Stomach (tissue), 4 donors: ENCODE data around the gene CCDC74A.
"Not testable (repeated sequence)": the region's sequence is repeated elsewhere in the genome, so short reads cannot be mapped to it uniquely, and the experiment has no call there.

Experiments used
- CTCF ChIP-seq, 7 experiments: fragments of 450-650 bp in 4 of 7; fragments of 200-600 bp in 3 of 7; sonication (generic) in 3 of 7; IDR thresholded peaks; one replicate each; pipeline ENCODE4 v1.5.1; 2016 to 2019; ENCODE audit warnings: antibody characterized with exemption in 7 of 7, control low read depth in 2 of 7, mild to moderate bottlenecking in 1 of 7
- POLR2A ChIP-seq, 4 donors: fragments of 450-650 bp; IDR thresholded peaks; one replicate each; pipeline ENCODE4 v1.6.1; 2016; ENCODE audit warnings: antibody characterized with exemption in 4 of 4, control low read depth in 2 of 4, mild to moderate bottlenecking in 1 of 4, moderate library complexity in 1 of 4
- POLR2AphosphoS5 ChIP-seq, 3 donors: sonication (generic); formaldehyde crosslinking; IDR thresholded peaks; one replicate each; pipeline ENCODE4 v1.6.1; 2016; ENCODE audit warnings: antibody characterized with exemption in 3 of 3

DNA sequence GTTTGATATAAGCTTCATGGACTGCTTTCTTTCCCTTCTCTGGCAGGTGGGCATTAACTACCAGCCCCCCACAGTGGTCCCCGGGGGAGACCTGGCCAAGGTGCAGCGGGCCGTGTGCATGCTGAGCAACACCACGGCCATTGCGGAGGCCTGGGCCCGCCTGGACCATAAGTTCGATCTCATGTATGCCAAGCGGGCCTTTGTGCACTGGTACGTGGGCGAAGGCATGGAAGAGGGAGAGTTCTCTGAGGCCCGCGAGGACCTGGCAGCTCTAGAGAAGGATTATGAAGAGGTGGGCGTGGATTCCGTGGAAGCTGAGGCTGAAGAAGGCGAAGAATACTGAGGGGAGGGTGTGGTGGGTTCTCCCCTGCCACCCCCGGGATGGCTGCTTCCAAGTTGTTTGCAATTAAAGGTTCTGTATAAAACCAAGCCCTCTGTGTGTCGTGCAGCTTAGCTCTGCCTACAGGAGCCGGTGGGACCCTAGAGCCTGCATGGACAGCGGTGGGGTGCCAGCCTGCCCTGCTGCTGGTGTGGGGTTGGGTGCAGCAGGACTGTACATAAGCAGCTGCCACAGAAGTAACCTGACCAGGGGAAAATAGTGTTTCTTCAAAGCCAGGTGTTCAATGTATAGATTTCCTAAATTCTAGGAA, 45.1 kb upstream of the CCDC74A start:
- not testable (repeated sequence) for TF ChIP-seq CTCF, POLR2AphosphoS5, POLR2A (IDR thresholded peaks at IDR 0.05)
